NB4 (cell line): Measurements from ENCODE around the gene RPL36.

ENCODE experiments used
- DNase-seq: peaks from one replicate; pipeline ENCODE4 v3.0.0; 2010; ENCODE audit warnings: low read depth
- H3K4me3 ChIP-seq: one replicate; pipeline ENCODE4 v1.5.1; 2011; ENCODE audit warnings: mild to moderate bottlenecking, low read depth, low read length, moderate library complexity
- MYC ChIP-seq: IDR thresholded peaks from 2 replicates; pipeline ENCODE4 v1.6.1; 2011; ENCODE audit warnings: low read depth, low read length
- POLR2A ChIP-seq: IDR thresholded peaks from 2 replicates; pipeline ENCODE4 v1.6.1; 2011; ENCODE audit warnings: mild to moderate bottlenecking; ENCODE audit not compliant: insufficient read length; ENCODE audit errors: extremely low read depth
- TF ChIP-seq, protein P1 (sequence below): IDR thresholded peaks from 2 replicates; pipeline ENCODE4 v1.6.1; 2011; ENCODE audit warnings: low read depth, low read length
- TF ChIP-seq, protein P2 (sequence below): IDR thresholded peaks from one replicate; pipeline ENCODE4 v1.5.1; 2012; ENCODE audit warnings: low read depth, low read length

Gene RPL36

DNA sequence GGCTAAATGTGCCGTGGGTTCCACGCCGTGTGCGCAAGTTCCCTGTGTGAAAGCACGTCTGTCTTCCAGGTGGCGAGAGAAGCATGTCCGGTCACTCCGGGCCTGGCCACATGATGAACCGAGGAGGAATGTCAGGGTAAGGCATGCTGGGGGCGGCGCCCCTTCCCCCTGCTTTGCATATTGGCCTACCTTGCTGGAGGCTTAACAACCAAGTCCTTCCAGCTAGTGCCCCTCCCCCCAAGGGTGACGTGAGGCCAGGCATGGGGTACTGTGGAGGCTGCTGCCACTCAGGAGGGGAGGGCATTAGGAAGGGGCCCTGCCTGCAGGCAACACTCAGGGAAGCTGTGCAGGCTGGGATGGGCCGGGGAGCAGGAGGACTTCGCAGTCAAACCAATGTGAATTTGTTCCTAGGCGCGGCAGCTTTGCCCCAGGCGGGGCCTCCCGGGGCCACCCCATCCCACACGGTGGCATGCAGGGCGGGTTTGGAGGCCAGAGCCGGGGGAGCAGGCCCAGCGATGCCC is 22.3 kb upstream of the RPL36 start:
- TF ChIP-seq POLR2A (no peak), MYC (no peak)
- TF ChIP-seq, protein P1, sequence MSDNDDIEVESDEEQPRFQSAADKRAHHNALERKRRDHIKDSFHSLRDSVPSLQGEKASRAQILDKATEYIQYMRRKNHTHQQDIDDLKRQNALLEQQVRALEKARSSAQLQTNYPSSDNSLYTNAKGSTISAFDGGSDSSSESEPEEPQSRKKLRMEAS: no peak
- TF ChIP-seq, protein P2, sequence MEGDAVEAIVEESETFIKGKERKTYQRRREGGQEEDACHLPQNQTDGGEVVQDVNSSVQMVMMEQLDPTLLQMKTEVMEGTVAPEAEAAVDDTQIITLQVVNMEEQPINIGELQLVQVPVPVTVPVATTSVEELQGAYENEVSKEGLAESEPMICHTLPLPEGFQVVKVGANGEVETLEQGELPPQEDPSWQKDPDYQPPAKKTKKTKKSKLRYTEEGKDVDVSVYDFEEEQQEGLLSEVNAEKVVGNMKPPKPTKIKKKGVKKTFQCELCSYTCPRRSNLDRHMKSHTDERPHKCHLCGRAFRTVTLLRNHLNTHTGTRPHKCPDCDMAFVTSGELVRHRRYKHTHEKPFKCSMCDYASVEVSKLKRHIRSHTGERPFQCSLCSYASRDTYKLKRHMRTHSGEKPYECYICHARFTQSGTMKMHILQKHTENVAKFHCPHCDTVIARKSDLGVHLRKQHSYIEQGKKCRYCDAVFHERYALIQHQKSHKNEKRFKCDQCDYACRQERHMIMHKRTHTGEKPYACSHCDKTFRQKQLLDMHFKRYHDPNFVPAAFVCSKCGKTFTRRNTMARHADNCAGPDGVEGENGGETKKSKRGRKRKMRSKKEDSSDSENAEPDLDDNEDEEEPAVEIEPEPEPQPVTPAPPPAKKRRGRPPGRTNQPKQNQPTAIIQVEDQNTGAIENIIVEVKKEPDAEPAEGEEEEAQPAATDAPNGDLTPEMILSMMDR: no peak
- DNase-seq: no peak
- no peak overlapping the region for H3K4me3 ChIP-seq

DNA sequence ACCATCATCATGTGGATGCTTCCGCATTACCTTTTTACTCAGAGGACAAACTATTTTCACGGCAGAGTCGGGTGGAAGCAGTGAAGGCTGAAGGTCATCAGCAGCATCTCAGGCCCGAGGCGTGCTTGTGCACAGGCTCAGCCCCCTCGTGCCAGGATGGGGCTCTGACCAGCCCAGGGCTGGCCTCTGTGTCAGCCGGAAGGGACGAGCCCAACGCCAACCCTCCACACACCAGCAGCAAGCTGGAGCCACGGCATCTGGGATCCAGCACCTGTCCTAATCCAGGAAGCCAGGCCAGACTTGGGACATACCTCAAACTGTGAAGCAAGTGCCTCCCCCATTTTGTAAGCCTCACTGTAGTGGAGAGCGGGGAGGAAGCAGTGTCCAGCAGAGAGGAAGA is 20.9 kb upstream of the RPL36 start:
- TF ChIP-seq, protein P2: no peak
- TF ChIP-seq, protein P1: no peak
- no peak for TF ChIP-seq MYC
- no peak for TF ChIP-seq POLR2A
- no peak for DNase-seq
- no peak overlapping the region for H3K4me3 ChIP-seq

DNA sequence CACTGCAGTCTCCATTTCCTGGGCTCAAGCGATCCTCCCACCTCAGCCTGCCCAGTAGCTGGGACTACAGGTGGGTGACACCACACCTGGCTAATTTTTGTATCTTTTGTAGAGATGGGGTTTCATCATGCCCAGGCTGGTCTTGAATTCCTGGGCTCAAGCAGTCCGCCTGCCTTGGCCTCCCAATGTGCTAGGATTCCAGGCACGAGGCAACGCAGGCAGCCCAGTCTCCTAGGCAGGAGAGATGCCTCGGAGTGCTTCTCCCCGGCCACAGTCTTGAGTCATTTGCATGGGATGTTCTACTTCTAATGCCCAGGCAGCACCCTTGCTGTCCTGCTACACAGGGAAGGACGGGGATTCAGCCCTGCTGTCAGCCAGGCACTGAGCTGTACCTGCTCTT is 18.5 kb upstream of the RPL36 start:
- no peak for DNase-seq
- no peak for TF ChIP-seq MYC
- TF ChIP-seq POLR2A: no peak
- TF ChIP-seq, protein P1: no peak
- TF ChIP-seq, protein P2: no peak
- H3K4me3 ChIP-seq: no peak overlapping the region

DNA sequence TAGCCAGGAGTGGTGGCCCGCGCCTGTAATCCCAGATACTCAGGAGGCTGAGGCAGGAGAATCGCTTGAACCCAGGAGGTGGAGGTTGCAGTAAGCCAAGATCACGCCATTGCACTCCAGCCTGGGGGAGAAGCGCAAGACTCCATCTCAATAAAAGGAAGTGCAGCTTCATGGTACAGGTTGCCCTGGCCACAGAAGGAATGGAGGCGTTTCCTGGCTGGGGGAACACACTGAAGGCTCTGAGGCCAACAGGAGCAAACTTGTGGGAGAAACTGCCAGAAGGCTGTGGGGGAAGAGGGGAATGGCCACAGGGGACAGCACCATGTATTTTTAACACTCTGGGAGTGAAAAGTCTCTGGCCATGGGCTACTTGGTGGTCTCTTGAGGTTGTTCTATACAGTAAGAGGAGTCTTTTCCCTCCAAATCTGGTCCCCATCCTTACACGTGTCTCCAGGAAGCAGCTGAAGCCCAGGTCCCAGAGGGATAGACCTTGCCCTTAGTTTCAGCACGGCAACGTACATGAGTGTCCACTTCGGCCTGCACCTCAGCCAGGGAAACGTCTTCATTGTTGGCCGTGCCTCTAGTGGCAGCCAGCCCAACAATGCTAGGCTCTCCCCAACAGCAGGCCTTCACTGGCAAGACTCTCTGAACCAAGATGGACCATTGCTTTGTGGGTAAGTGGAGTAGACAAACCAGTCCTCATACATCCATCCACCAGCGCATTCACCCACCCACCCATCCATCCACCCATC is 17.2 kb upstream of the RPL36 start:
- TF ChIP-seq, protein P1: no peak
- no peak for TF ChIP-seq POLR2A
- TF ChIP-seq MYC: no peak
- TF ChIP-seq, protein P2: no peak
- no peak for DNase-seq
- no peak overlapping the region for H3K4me3 ChIP-seq

DNA sequence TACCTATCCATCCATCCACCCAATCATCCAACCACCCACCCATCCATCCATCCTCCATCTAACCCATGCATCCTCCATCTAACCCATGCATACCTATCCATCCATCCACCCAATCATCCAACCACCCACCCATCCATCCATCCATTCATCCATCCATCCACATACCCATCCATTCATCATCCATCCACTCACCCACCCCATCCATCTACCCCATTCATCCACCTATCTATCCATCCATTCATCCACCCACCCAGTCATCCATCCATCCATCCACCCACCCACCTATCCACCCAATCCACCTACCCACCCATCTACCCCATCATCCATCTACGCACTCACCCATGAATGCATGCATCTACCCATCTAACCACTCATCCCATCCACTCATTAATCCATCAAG is 16.3 kb upstream of the RPL36 start:
- no peak for DNase-seq
- no peak overlapping the region for H3K4me3 ChIP-seq
- TF ChIP-seq MYC (no peak), POLR2A (no peak)
- TF ChIP-seq, protein P2: no peak
- TF ChIP-seq, protein P1: no peak
